T-cell (primary cell): ENCODE data around the gene HSPA1L. TPM values are rescaled to one million over a fixed set of nuclear protein-coding genes. Genes with fewer than 3 reads are reported as not detected.
"Not testable (repeated sequence)": the region's sequence is repeated elsewhere in the genome, so short reads cannot be mapped to it uniquely, and the experiment has no call there.

ENCODE experiments used
- ATAC-seq, 4 experiments: fragments of 200-7000 bp in 3 of 4; fragments of 150-1000 bp in 1 of 4; cut with Tn5 transposase; replicated peaks in 1 of 4; 1 replicate in 3 of 4; 2 replicates in 1 of 4; pipeline ENCODE4 v1.10.0; 2021; ENCODE audit warnings: moderate library complexity in 3 of 4, mild to moderate bottlenecking in 2 of 4, moderate number of reproducible peaks in 1 of 4
- CTCF ChIA-PET, 2 donors: fragments of 300-600 bp; sonication (Branson Sonifier 250); formaldehyde crosslinking; loops; one replicate each; lab custom pipeline; 2022; ENCODE audit warnings: antibody characterized with exemption in 2 of 2; lab: Charles Lee
- POLR2A ChIA-PET, 2 donors: fragments of 300-600 bp; sonication (Branson Sonifier 250); formaldehyde crosslinking; loops; one replicate each; lab custom pipeline; 2022; ENCODE audit warnings: antibody characterized with exemption in 2 of 2; lab: Charles Lee
- DNase-seq, 35 experiments: peaks; one replicate each; pipeline versions ENCODE4 v3.0.0 to v3.0.0-alpha.2; 2013 to 2023
- H3K27ac ChIP-seq: one replicate; pipeline ENCODE4 v1.5.1; 2013; ENCODE audit warnings: low read length
- H3K27me3 ChIP-seq, 2 experiments: replicated peaks in 1 of 2; 1 replicate in 1 of 2; 2 replicates in 1 of 2; pipeline versions ENCODE4 v1.6.1 to v1.7.0; 2013; ENCODE audit warnings: low read length in 1 of 2, mixed read lengths in 1 of 2; ENCODE audit not compliant: control insufficient read depth in 2 of 2, insufficient read depth in 2 of 2; ENCODE audit errors: extremely low read depth in 1 of 2
- H3K36me3 ChIP-seq, 2 donors: 1 replicate in 1 of 2; 2 replicates in 1 of 2; pipeline versions ENCODE4 v1.6.1 to v1.7.0; 2013; ENCODE audit warnings: low read length in 1 of 2; ENCODE audit not compliant: control insufficient read depth in 2 of 2, insufficient read depth in 1 of 2; ENCODE audit errors: extremely low read depth in 1 of 2
- H3K4me1 ChIP-seq, 2 experiments: 1 replicate in 1 of 2; 2 replicates in 1 of 2; pipeline versions ENCODE4 v1.6.1 to v1.7.0; 2013; ENCODE audit warnings: low read length in 2 of 2, mixed read lengths in 1 of 2; ENCODE audit not compliant: insufficient read depth in 2 of 2, control insufficient read depth in 1 of 2; ENCODE audit errors: extremely low read depth in 1 of 2
- H3K4me3 ChIP-seq, 2 donors: 1 replicate in 1 of 2; 2 replicates in 1 of 2; pipeline versions ENCODE4 v1.5.1 to v1.7.0; 2013; ENCODE audit warnings: mild to moderate bottlenecking in 2 of 2, low read length in 1 of 2, moderate library complexity in 1 of 2; ENCODE audit not compliant: control insufficient read depth in 1 of 2; ENCODE audit errors: extremely low read depth in 1 of 2
- H3K9me3 ChIP-seq: 2 replicates; pipeline ENCODE4 v1.7.0; 2013
- H3K27ac Mint-ChIP-seq, 2 donors: one replicate each; pipeline ENCODE4 v1.8.0; 2020 to 2021; ENCODE audit warnings: mild to moderate bottlenecking in 2 of 2, mixed read lengths in 2 of 2
- H3K27me3 Mint-ChIP-seq, 2 donors: one replicate each; pipeline ENCODE4 v1.8.0; 2021 to 2022; ENCODE audit warnings: mixed read lengths in 2 of 2
- H3K36me3 Mint-ChIP-seq: one replicate; pipeline ENCODE4 v1.8.0; 2021; ENCODE audit warnings: mixed read lengths
- H3K4me1 Mint-ChIP-seq, 3 donors: one replicate each; pipeline ENCODE4 v1.8.0; 2020 to 2022; ENCODE audit warnings: mixed read lengths in 3 of 3, mild to moderate bottlenecking in 1 of 3
- H3K4me3 Mint-ChIP-seq, 3 donors: one replicate each; pipeline ENCODE4 v1.8.0; 2020 to 2022; ENCODE audit warnings: mild to moderate bottlenecking in 3 of 3, mixed read lengths in 3 of 3, moderate library complexity in 3 of 3
- H3K9me3 Mint-ChIP-seq, 3 donors: one replicate each; pipeline ENCODE4 v1.8.0; 2020 to 2022; ENCODE audit warnings: mixed read lengths in 3 of 3
- WGBS: methylation state at CpG from one replicate; pipeline ENCODE4 v1.1.5; 2013; ENCODE audit warnings: missing lambda C conversion rate; ENCODE audit not compliant: insufficient coverage; 5-methylcytosine and 5-hydroxymethylcytosine counted together
- total RNA-seq, 35 experiments: library from RNA in 6 of 35; stranded (reverse) in 6 of 35; fragments of 120-200 nt in 1 of 35; gene quantifications; one replicate each; pipeline versions ENCODE4 v1.2.1 to v1.2.4 and lab custom pipeline; 2013 to 2026

The HSPA1L gene
- total RNA-seq, 5 donors from 2014 or later (not counting 1 experiment from before 2014, with no cell fraction given) = 2.8 to 8.5 (median 8.1) TPM

- peaks cover 5% of the 10 kb centered on the region for H3K36me3 Mint-ChIP-seq
- ChIA-PET POLR2A (interaction anchor here in 1 of 2 donors (1.0 kb wide), 1 partner anchor 67 kb away, joined by 4 read pairs; the partner anchor contains the start of gene NEU1), CTCF (interaction anchor here in 1 of 2 donors (0.7 to 1.4 kb wide), 5 partner anchors 11 to 213 kb away, joined by 3 to 7 read pairs (median 3); partner anchors contain the start of genes LSM2 and NEU1)
- H3K4me3 Mint-ChIP-seq = peak within 1 kb of the TSS; percentile 95 to 97 (median 96)
- Histone ChIP-seq H3K27me3 (no peaks in the 10 kb centered on the region), H3K4me1 (peaks cover 23 to 49% of the 10 kb centered on the region in 2 experiments), H3K9me3 (no peaks in the 10 kb centered on the region), H3K27ac (peak within 1 kb of the TSS; percentile 79), H3K4me3 (peak within 1 kb of the TSS; percentile 82 to 94), H3K36me3 (peaks cover 9 to 15% of the 10 kb centered on the region in 2 donors)
- peak within 1 kb of the TSS; percentile 98 to 99 for H3K27ac Mint-ChIP-seq
- DNase-seq (peak; percentile 55 to 91 (median 76)), ATAC-seq (peak; percentile 82 to 93 (median 84))
- no peaks in the 10 kb centered on the region for H3K9me3 Mint-ChIP-seq
- WGBS = under 1% methylated on average over 74 of the region's 75 CpGs
- peaks cover 42 to 48% (median 44%) of the 10 kb centered on the region in 3 donors for H3K4me1 Mint-ChIP-seq
- no peaks in the 10 kb centered on the region for H3K27me3 Mint-ChIP-seq
These were observed 19.3 kb downstream of the HSPA1L start, which contains the start of gene VARS1 for GRCh38 chr6:31795616-31796298. Gene VARS1 (minus strand): TSS chr6:31795752. CDS start chr6:31795217, 535 bp downstream.

- peak overlapping the region; percentile 79 for H3K27ac ChIP-seq
- ATAC-seq (peak in 2 of 4 experiments; percentile 6 to 10), DNase-seq (peak in 1 of 35 experiments; percentile 32)
- peaks cover 8% of the 10 kb centered on the region for H3K36me3 Mint-ChIP-seq
- no peaks in the 10 kb centered on the region for H3K9me3 Mint-ChIP-seq
- no peaks in the 10 kb centered on the region for H3K27me3 ChIP-seq
- ChIA-PET CTCF (interaction anchor here in 1 of 2 donors (1.0 kb wide), 2 partner anchors 22 to 56 kb away, joined by 3 to 4 read pairs; no protein-coding TSS in a partner anchor), POLR2A (interaction anchor here in 1 of 2 donors (0.6 kb wide), 1 partner anchor 31 kb away, joined by 4 read pairs; no protein-coding TSS in a partner anchor)
- H3K4me1 ChIP-seq = peaks cover 23 to 49% of the 10 kb centered on the region in 2 experiments
- no peaks in the 10 kb centered on the region for H3K9me3 ChIP-seq
- H3K36me3 ChIP-seq = peaks cover 9 to 15% of the 10 kb centered on the region in 2 donors
- peak overlapping the region; percentile 82 to 94 for H3K4me3 ChIP-seq
- 2% methylated on average over 34 of the region's 44 CpGs for WGBS
- peak overlapping the region; percentile 98 to 99 for H3K27ac Mint-ChIP-seq
- peak overlapping the region; percentile 95 to 97 (median 96) for H3K4me3 Mint-ChIP-seq
- no peaks in the 10 kb centered on the region for H3K27me3 Mint-ChIP-seq
- H3K4me1 Mint-ChIP-seq = peaks cover 46 to 51% (median 46%) of the 10 kb centered on the region in 3 donors
These were observed 20.0 kb downstream of the HSPA1L start for GRCh38 chr6:31794866-31795615.

DNA sequence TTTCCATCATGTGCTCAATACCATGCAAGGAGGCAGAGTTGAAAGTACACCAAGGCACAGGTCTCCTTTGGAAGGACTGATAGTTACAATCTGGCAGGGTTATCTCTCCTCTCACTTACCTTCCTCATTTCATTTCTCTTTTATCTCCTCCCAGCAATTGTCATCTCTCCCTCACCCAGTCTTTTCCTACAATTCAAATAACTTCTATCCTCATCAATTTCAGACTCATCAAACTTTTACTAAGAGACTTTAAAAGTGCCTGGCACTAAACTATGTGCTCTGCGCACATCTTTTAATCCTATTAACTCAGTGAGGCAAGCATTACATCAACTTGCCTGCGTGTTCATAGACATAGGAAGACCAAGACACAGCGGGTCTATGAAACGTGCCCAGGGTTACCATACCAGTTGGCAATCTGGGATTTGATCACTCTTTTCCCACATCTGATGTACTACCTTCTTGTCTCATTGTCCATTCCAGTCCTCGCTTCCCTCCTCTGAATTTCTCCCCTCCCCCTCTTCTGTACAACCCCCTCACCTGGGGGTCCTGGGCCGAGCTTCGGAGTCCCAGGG, 20.7 kb downstream of the HSPA1L start:
- H3K4me1 ChIP-seq = peaks cover 23 to 49% of the 10 kb centered on the region in 2 experiments

DNA sequence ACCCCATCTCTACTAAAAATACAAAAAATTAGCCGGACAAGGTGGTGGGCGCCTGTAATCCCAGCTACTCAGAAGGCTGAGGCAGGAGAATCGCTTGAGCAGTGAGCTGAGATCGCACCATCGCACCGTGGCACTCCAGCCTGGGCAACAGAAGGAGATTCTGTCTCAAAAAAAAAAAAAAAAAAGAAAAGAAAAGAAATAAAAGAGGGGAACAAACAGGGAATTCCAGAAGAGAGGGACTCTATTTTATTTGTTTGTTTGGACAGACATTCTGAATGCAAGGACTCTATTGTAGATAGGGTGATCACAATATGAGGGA, 21.2 kb downstream of the HSPA1L start:
- Mint-ChIP-seq H3K36me3 (peaks cover 15% of the 10 kb centered on the region), H3K4me3 (peak overlapping the region; percentile 78 to 96 (median 95)), H3K27ac (peak overlapping the region; percentile 84 to 96), H3K4me1 (peaks cover 45 to 57% (median 46%) of the 10 kb centered on the region in 3 donors)
- H3K4me3 ChIP-seq, ATAC-seq, POLR2A ChIA-PET, H3K9me3 ChIP-seq, H3K9me3 Mint-ChIP-seq, H3K27me3 Mint-ChIP-seq, H3K27me3 ChIP-seq, DNase-seq: not testable (repeated sequence)
- peaks cover 23 to 49% of the 10 kb centered on the region in 2 experiments for H3K4me1 ChIP-seq
- WGBS = 100% methylated on average over 4 of the region's 6 CpGs
- CTCF ChIA-PET = interaction anchor here in 1 of 2 donors (0.7 kb wide), 1 partner anchor 51 kb away, joined by 8 read pairs; no protein-coding TSS in a partner anchor
- H3K27ac ChIP-seq = peak overlapping the region; percentile 79
- H3K36me3 ChIP-seq = peaks cover 9 to 15% of the 10 kb centered on the region in 2 donors

More for the DNA sequence above, 20.7 kb downstream of the HSPA1L start:
- ATAC-seq (no peak), DNase-seq (peak in 2 of 35 experiments; percentile 13 to 46)
- WGBS = 19% methylated on average over 7 of the region's 7 CpGs
- peak overlapping the region; percentile 79 for H3K27ac ChIP-seq
- H3K4me3 Mint-ChIP-seq = peak overlapping the region; percentile 78 to 96 (median 95)
- H3K9me3 Mint-ChIP-seq = no peaks in the 10 kb centered on the region
- peak overlapping the region; percentile 82 to 94 for H3K4me3 ChIP-seq
- ChIA-PET CTCF (no interaction called here), POLR2A (interaction anchor here in 1 of 2 donors (0.6 kb wide), 1 partner anchor 32 kb away, joined by 4 read pairs; no protein-coding TSS in a partner anchor)
- H3K36me3 ChIP-seq = peaks cover 9 to 15% of the 10 kb centered on the region in 2 donors
- no peaks in the 10 kb centered on the region for H3K9me3 ChIP-seq
- H3K27me3 Mint-ChIP-seq = no peaks in the 10 kb centered on the region
- peak overlapping the region; percentile 84 to 96 for H3K27ac Mint-ChIP-seq
- H3K4me1 Mint-ChIP-seq = peaks cover 46 to 54% (median 46%) of the 10 kb centered on the region in 3 donors
- peaks cover 10% of the 10 kb centered on the region for H3K36me3 Mint-ChIP-seq
- H3K27me3 ChIP-seq = no peaks in the 10 kb centered on the region

DNA sequence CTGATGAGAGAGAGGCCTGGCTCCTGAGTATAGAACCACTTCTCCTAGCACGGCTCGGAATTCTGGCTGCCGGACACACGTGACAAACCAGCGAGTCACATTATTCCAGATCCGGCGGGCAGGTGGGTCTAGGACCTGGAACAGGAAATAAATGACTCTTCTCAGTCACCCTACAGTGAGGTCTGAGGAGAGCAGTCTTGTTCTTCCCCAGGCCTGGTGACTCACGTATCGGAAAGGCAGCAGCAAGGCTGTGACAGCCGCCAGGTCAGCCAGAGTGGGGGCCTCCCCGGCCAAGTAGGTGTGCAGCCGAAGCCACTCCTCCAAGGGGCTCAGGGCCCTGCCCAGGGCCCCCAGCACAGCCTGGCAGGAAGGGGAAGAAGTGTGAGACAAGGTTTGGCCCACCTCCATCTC, 22.3 kb downstream of the HSPA1L start:
- Mint-ChIP-seq H3K4me3 (peak overlapping the region in 1 of 3 donors; percentile 95), H3K27ac (peak overlapping the region; percentile 19 to 24), H3K9me3 (no peaks in the 10 kb centered on the region), H3K4me1 (peaks cover 38 to 49% (median 41%) of the 10 kb centered on the region in 3 donors), H3K27me3 (no peaks in the 10 kb centered on the region), H3K36me3 (peaks cover 15% of the 10 kb centered on the region)
- ChIA-PET CTCF (no interaction called here), POLR2A (no interaction called here)
- Histone ChIP-seq H3K9me3 (no peaks in the 10 kb centered on the region), H3K27me3 (no peaks in the 10 kb centered on the region), H3K36me3 (peaks cover 9 to 15% of the 10 kb centered on the region in 2 donors), H3K27ac (peak overlapping the region; percentile 18), H3K4me3 (no peak overlapping the region), H3K4me1 (peaks cover 17 to 41% of the 10 kb centered on the region in 2 experiments)
- DNase-seq (no peak), ATAC-seq (no peak)
- WGBS = 77% methylated on average over 4 of the region's 12 CpGs
